Mesenteric fat pad (tissue), 1 donor: ENCODE data around the gene MMRN1. TPM values are rescaled to one million over a fixed set of nuclear protein-coding genes. Genes with fewer than 3 reads are reported as not detected.

Source experiments
- DNase-seq: peaks from one replicate; pipeline ENCODE4 v3.0.0-alpha.2; 2020; ENCODE audit warnings: low spot score
- total RNA-seq: library from RNA; stranded (reverse); fragmentation: NEBNext Ultra II Directional; extraction: Animal tissue kit (Norgen Biotek cat#: 25700); gene quantifications from one replicate; pipeline ENCODE4 v1.2.1, GENCODE V29; 2021
- donor health status: DM: yes; HTN: yes; CAD: no.

The MMRN1 gene
- total RNA-seq, 1 donor from 2014 or later, result 16.7 TPM

DNA sequence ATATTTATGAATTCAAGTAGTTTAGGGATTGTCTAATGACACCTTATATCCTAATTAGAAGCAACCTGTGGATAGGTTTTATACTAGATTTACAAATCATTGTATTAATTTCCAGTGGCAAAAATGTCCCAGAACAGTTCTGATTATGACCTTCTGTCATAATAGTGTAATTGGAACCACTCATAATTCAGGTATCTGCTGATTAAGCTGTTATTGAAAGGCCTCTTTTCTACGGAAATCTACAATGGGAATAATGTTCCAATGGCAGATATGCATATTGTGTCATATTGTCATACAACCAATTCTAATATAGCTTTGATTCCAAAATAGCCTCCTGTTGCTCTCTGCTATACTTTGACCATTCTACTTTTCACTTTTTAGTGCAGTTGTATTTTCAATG lies 19.0 kb downstream of the MMRN1 start:
- no peak for DNase-seq

DNA sequence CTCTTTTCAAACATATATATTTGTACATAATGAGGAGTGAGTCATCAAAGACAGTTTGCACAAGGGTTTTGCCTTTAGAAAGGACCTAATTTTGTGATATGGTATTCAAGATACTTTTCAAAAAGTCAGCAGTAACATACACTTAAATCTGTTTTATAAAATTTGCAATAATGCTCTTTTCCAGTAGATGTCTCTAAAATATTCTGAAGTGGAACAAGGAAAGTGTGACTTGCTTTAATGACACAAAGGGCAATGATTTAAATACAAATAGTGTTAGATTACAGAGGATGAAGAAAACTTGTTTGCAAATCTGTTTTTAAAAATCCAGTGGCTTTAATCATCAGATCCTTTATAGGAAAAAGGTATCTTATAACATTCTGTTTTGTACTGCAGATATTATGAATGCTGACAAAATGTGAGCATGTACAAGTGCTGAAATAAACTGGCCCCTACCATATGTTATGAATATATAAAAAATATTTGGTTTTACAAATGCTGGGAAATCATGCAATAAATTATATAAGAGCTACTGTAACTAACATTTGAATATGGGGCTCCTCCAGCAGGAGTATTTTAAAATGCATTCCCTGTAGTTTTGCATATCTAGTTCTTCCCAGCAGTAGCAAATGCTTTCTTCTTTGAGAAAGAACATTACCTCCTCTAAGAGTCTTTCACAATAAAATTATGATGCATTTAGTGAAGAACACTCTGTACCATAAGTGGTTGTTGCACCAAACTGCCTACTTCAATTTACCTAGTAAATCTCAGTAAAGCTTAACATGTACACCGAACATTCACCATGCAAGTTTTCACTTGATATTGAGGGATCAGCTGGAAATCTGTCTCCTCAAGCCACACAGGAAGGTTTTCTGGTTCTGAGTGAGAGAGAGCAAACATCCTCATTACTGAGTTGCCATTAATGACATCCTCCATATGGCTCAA lies 20.2 kb downstream of the MMRN1 start:
- no peak for DNase-seq

DNA sequence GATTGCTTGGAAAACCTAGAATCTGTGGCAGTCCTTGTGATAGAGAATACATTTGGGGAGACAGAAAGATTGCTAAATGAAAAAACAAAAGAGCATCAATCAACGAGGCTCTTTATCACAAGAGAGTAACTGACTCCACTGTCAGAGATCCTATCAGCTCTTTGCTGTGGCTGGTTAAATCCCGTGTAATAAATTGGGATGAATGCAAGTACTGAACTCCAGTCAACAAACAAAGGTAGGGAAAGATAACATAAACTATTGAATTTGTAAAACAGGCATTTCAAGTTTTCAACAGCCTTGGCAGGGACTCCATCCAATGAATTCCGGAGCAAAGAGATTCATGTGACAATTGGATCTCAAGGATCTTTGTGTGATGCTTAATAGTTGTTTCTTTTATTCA lies 21.3 kb downstream of the MMRN1 start:
- DNase-seq, result no peak

DNA sequence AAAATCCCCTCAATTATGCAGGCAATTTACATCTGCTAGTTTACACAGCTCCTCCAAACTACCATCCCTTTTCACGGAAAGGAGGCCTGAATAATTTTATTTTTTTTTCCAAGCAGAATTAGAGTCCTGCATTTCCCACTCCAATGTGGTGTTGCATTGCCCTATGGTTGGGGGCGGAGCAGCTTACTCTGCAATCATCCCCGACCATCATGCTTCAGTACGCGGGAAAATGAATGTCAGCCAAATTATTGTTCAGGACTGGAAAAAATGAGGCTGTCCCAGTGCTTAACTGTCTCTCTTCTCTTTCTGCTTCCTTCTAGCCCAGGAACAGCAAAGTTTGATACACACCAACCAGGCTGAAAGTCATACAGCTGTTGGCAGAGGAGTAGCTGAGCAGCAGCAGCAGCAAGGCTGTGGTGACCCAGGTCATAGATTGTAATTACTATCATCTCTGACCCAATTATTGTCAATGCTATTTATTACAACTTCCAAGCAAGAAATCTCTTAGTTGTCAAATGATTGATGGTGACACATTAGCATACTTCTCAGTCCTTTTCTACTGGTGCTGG lies 28.3 kb downstream of the MMRN1 start:
- DNase-seq, result no peak

DNA sequence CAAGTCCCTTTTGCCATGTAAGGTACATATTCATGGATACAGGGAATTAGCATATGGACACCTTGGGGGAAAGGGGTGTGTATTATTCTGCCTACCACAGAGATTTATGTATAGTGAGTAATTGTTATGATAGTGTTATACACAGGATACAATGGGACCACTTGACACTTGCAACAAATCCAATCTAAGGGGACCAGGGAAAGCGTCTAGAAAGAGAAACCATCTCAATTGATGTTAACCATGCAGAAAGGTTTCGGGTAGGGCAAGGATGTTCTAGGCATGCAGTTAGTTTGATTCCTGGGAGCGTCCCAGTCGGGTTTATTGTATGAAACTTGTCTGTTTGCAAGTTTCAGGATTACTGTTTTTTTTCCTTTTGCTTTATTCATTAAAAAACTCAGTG lies 34.2 kb downstream of the MMRN1 start:
- DNase-seq, result no peak

DNA sequence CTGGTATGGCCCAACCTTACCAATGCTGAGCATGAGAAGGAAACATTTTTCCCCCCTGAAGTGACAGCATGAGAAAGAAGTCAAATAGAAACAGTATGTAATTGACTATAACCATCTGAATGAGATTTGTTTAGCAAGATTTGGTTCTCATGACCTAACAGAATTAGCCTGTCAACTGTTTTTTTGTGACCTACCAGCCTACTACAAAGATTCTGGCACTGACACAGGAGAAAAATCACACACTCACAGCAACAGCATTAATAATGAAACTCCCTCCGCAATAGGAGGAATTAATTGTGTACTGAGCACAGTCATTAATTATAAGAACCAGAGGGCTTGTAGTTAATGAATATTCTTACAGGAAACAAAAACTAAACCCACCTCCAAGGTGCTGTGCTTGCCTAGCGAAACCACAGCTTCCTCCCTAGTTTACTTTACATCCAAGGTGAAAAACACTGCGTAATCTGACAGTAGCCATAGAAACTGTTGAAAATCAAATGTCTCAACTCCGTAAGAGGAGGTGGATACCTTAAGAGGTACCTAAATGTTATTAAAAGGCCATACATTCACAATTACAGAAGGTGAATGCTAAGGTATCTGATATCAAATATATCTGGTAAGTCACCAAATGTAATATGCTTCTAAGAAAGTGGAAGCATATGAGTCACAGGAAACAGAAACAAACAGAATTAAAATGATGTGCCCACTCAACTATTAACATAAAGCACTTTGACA lies 34.9 kb downstream of the MMRN1 start:
- no peak for DNase-seq

DNA sequence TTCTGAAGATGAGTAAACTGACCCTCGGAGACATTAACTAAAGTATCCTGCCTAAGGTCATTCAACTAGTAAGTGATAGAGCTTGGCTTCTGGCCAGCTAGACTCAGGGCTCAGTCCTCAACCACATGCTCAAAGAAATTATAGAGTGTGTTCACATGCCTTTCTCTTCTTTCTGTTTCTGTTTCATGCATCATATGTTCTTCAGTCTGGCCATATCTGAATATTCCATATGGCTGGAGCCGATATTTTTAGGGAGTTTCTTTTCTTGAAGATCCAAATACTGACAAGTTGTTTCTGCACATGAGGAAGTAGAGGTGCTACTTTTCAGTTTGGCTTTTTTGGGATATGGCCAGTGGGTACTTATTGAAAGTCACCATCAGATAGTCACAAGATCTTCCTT lies 44.9 kb downstream of the MMRN1 start:
- no peak for DNase-seq

DNA sequence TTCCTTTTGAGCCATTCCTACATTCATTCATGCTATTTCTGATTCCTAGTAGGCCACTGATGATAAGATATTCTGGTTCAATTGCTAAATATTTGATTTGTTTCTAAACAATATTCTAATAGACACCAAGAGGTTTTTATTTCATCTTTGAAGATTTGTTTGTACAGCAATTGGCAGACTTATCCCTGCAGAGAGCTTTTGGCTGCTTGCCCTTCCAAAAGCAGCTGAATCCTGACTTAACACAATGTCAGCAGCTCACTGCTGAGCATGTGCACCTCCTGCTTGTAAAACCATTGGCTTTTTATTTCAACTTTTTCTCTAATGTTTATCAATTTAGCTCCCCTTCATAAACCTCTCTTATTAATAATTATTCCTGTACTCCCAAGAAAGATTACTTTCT lies 45.3 kb downstream of the MMRN1 start:
- no peak for DNase-seq

DNA sequence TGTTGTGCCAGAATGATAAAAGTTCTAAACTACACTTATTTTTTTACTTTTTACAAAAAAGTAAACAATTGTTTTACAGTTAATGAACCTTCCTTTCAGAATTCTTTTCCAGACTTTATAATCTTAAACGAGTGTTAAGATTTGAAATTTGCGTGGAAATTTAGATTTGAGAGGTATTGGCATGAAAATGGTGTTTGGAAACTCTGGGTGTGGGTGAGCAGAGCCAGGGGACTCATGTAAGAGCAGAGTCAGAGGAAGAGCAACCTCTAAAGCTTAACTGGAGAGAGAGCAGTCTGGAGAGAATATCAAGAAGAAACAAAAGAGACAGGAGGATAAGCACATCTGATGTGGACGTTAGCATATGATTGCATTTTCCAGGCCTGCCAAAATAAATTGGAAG lies 48.2 kb downstream of the MMRN1 start:
- no peak for DNase-seq

DNA sequence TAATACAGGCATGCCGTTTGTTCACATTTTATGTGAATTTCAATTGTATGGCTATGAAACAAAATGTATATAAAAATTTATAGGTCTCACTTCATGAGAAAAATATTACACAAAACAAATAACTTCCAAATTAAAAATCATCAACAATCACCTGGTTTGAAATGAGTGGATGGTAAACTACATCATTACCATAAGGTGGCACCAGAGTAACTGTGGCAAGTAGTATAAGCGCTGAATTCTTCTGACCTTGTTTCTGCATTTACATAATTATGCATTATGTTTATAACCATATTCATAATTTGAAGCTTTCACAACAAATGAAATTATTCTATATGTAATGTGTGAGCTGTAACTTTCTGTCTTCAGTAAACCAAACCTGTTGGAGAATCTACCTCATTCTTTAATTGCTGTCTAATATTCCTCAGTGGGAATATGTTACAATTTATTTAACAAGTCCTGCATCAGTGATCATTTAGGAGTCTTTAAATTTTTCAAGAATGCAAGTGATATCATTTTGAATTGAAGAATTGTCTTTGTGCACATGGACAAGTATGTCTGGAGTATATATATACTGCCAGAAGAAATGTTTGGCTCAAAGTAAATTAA lies 55.2 kb downstream of the MMRN1 start:
- no peak for DNase-seq

DNA sequence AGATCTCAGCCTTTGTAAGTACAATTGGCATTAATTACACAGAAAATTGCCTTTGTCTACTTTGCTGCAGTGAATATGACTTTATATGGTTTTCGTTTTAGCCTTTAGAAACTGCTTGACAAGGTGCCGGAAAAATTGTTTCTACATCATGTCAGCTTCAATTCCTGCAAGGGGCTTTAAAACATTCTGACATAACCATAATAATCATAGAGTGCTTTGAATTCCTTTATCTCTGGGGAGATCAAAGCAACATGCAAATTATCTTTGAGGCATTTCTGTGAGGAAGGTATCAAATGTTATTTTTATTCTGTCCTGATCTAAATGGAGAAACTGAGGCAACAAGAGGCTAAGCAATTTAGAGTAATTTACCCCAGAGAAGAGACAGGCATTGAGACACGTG lies 57.8 kb downstream of the MMRN1 start:
- no peak for DNase-seq

DNA sequence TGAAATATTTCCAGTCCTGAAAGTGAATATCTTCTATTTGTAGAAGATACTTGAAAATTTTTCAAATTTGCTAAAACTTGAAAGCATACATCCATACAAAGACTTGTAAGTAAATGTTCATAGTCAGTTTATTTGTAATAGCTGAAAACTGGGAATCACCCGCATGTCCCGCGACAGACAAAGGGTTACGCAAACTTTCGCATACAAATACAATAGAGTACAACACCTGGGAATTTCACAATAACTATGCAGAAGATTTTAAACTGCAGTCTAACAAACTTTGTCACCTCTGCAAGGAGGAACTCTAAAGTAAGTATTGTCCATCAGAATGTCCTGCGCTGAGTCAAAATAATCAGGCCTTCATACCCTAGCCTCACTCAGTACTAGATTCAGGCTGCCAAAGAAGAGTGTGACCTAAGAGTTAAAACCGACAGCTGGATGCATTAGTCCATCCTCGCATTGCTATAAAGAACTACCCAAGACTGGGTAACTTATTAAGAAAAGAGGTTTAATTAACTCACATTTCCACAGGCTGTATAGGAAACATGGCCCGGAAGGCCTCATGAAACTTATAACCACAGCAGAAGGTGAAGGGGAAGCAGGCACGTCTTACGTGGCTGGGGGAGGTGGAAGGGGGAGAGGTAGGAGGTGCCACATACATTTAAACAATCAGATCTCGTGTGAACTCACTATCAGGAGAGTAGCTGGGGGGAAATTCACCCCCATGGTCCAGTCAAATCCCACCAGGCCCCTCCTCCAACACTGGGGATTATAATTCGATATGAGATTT lies 60.4 kb downstream of the MMRN1 start:
- DNase-seq, result no peak

DNA sequence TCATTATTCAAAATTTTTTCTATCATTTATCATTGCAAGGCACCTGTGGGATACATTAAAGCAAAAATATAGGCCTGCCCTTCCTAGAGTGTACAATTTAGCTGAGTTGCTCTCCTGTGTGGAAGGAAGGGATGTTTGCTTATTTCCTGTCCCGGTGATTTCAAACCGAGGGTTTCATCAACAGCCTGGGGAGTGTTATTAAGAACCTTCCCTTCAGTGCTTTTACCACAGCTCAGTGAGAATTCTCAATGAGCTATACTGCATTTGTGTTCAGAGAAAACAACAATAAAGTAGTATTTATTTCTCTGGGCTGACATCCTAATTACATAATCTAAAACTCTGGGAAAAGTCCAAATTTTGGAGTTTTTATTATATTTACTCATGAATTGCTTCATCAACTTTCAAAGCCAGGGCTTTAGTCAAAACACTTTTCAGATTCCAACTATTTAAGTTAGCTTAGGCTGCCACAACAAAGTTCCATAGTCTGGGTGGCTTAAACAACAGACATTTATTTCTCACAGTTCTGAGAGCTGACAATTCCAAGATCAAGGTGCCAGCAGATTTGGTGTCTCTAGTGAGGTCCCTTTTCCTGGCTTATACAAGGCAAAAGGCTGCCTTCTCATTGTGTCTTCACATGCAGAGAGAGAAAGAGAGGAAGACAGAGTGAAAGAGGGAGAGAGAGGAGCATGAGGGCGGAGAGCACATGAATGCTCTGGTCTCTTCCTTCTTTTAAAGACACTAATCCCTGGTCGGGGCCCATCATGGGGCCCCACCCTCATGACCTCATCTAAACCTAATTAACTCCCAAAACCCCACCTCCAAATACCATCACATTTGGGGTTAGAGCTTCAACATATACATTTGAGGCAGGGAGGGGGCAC lies 62.6 kb downstream of the MMRN1 start:
- DNase-seq, result no peak

DNA sequence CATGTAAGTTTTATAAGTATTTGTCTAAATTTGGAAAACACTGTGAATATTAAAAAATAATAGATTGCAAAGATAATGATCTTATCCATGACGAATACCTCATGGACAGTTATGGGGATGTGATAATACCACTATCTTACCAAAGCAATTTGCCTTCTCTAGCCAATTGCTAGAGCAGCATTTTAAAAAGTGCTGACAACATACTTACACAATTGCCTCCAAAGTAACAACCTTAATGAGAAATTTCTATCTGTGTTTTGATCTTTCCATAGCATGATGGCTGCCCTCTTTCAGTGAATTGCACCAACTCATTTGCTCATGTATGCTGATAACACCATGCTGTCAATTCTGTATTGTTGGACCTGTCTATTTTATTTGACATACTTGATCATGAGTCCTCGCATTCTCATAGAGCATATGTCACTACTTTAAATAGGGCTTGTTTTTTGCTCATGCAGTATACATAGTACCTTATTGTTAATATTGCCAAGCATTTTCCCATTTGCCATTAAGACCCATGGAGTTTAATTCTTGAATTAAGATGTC lies 87.2 kb downstream of the MMRN1 start:
- no peak for DNase-seq

DNA sequence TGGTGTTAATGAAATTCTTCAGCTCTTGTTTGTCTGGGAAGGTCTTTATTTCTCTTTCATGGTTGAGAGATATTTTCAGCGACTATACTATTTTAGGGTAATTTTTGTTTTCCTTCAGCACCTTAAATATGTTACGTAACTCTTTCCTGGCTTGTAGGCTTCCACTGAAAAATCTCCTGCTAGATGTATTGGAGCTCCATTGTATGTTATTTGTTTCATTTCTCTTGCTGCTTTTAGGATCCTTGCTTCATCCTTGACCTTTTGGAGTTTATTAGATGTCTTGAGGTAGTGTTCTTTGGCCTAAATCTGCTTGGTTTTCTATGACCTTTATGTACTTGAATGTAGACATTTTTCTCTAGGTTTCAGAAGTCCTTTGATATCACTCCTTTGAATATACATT lies 93.6 kb downstream of the MMRN1 start:
- DNase-seq, result no peak

DNA sequence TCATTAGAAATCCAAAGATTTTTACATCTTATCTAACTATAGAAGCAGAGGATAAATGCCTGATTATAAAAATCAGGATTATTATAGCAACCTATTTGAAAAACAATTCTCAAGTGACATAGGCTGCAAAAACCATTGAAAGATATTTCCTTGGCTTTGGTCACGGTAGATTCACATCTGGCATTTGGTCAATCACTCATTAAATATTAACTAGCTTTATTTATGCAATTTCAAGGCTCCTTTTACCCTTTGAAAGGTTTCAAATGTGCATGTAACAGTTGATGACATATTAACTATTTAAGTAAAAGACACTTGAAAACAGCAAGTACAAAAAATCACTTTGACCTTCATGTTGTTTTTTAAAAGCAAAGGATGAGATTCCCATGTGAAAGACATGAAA lies 98.1 kb downstream of the MMRN1 start:
- DNase-seq, result no peak

DNA sequence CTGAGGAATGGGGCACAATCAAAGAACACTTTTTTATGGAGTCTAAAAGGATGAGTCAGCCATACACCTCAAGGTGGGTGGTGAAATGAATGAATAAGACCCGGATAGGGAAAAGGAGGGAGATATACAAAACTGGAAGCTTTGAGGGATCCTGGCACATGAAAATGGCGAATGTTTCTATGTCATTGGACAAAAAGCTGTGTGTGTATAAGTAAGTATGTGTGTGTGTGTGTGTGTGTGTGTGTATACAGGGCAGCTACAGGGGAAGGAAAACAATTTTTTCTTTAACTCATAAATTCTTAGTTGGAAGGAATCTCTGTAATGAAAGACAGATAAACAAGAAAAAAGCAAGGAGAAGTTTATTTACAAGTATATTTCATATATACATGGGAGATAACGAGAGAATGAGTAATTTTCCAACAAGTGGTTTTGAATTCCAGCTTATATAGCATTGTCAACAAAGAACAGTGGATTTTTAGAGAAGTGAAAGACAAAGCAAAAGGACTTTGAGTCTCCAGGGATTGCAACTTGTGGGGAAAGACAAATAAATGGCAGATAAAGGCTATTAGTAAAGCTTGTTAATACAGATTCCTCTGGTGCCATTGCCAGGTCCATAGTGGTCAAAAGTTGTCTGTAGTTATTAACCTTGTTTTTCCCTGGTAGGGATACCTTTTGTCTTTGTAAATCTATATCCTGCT lies 99.7 kb downstream of the MMRN1 start:
- no peak for DNase-seq

DNA sequence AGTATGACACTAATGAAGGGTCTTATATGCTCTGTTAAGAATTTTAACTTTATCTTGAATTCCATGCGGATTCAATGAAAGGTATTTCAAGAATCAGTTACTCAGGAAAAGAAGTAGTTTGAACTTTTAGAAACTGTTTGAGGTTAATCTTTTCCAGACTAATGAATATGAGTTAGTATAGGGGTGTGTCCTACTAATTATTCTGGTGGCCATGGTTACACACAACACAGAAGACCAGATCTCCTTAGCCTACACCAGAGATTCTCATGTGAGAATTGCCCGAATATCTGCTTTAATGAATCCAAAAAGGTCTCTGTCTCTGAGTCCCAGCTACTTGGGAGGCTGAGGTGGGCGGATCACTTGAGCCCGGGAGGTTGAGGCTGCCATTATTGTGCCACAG lies 100.4 kb downstream of the MMRN1 start:
- no peak for DNase-seq

DNA sequence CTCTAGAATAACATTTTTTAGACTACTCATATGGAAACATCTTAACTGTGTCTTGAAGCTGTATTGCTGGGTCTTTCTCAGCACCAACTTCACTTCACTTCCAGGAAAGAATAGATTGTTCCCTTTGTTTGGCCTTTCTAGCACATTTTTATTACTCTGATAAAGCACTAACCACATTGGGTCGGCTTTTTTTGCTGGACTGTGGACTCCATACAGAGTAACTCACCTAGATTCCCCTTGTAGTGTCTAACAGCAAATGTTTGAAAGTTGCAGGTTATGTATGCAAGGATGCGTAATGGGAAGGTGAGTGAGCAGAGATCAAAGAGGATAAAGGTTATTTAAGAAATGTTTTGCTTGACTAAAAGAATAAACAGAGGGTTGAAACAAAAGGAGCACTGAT lies 101.2 kb downstream of the MMRN1 start:
- no peak for DNase-seq
